ENCODE measurements around the gene MROH7.

Gene MROH7

DNA sequence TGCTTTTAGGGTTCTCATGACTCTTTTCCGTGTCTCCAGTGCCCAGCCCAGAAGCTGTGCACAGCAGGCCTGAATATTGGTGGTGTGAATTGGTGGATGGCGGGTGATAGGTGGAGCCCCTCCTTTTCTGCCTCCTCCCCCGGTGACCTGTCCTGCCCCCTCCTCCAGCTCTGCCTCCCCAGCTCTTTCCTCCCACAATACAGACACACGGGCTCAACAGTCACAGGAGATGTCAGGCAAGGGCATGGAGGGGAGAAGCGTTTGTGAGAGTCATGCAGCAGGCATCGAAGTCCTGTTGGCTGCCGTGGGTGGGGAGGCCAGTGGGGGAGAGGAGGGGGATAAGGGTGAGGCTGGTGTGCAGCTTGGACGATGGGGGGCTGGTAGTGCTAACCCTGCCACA, 56.8 kb downstream of the MROH7 start:
- ChIA-PET CTCF (no interaction called here), POLR2A (no interaction called here)
- peak; percentile 32 for TF ChIP-seq ZFHX2 (tag by site-specific recombination; conservative IDR thresholded peaks at IDR 0.05)
- no peak for TF ChIP-seq KLF9 (tag by site-specific recombination; IDR thresholded peaks at IDR 0.05; ENCODE audit: low read depth)
- peak; percentile 66 for TF ChIP-seq EGR2 (tag by site-specific recombination; IDR thresholded peaks at IDR 0.05; ENCODE audit: low read depth)

DNA sequence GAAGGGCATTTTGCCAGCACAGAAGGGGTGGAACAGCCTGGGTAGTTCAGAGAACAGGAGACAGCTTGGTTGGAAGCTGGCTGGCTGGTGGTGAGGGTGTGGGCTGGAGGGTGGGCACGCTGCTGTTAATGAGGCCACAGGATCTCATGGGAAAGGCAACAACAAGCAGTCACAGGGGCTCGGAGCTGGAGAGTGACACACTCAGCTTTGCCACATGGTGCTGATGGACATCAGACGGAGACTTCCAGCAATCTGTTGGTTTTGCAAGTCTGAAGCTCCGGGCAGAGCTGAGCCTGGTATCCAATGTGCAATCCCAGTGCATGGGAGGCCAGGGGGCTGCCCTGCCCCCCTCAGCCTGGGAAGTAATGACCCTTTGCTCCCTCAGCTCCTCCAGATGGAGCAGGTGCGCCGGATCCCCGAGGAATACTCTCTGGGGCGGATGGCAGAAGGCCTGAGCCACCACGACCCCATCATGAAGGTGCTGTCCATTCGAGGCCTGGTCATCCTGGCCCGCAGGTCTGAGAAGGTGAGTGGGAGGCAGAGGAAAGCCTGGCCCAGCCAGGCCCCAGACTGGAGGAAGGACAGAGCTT, 58.4 kb downstream of the MROH7 start:
- H3K4me3 ChIP-seq (ENCODE audit: low read depth, low read length): no peak overlapping the region
- H3K36me3 ChIP-seq (ENCODE audit: control insufficient read depth in 2 of 2, insufficient read depth in 1 of 2, low read length in 2 of 2): no peaks in the 10 kb centered on the region
- H3K4me1 ChIP-seq (ENCODE audit: control insufficient read depth, insufficient read depth, low read length): no peaks in the 10 kb centered on the region
- ChIA-PET CTCF (interaction anchor here (0.7 kb wide), 1 partner anchor 211 kb away, joined by 3 read pairs; no protein-coding TSS in a partner anchor), POLR2A (no interaction called here)
- no peak for TF ChIP-seq ZNF16 (tag by site-specific recombination; IDR thresholded peaks at IDR 0.05; ENCODE audit: low read depth)
- TF ChIP-seq, protein P1, sequence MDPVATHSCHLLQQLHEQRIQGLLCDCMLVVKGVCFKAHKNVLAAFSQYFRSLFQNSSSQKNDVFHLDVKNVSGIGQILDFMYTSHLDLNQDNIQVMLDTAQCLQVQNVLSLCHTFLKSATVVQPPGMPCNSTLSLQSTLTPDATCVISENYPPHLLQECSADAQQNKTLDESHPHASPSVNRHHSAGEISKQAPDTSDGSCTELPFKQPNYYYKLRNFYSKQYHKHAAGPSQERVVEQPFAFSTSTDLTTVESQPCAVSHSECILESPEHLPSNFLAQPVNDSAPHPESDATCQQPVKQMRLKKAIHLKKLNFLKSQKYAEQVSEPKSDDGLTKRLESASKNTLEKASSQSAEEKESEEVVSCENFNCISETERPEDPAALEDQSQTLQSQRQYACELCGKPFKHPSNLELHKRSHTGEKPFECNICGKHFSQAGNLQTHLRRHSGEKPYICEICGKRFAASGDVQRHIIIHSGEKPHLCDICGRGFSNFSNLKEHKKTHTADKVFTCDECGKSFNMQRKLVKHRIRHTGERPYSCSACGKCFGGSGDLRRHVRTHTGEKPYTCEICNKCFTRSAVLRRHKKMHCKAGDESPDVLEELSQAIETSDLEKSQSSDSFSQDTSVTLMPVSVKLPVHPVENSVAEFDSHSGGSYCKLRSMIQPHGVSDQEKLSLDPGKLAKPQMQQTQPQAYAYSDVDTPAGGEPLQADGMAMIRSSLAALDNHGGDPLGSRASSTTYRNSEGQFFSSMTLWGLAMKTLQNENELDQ (tag by site-specific recombination; IDR thresholded peaks at IDR 0.05; ENCODE audit: low read depth): no peak
- TF ChIP-seq ZNF621 (tag by site-specific recombination; IDR thresholded peaks at IDR 0.05): no peak
- TF ChIP-seq ZNF768 (tag by site-specific recombination; IDR thresholded peaks at IDR 0.05): no peak
- TF ChIP-seq, protein P2, sequence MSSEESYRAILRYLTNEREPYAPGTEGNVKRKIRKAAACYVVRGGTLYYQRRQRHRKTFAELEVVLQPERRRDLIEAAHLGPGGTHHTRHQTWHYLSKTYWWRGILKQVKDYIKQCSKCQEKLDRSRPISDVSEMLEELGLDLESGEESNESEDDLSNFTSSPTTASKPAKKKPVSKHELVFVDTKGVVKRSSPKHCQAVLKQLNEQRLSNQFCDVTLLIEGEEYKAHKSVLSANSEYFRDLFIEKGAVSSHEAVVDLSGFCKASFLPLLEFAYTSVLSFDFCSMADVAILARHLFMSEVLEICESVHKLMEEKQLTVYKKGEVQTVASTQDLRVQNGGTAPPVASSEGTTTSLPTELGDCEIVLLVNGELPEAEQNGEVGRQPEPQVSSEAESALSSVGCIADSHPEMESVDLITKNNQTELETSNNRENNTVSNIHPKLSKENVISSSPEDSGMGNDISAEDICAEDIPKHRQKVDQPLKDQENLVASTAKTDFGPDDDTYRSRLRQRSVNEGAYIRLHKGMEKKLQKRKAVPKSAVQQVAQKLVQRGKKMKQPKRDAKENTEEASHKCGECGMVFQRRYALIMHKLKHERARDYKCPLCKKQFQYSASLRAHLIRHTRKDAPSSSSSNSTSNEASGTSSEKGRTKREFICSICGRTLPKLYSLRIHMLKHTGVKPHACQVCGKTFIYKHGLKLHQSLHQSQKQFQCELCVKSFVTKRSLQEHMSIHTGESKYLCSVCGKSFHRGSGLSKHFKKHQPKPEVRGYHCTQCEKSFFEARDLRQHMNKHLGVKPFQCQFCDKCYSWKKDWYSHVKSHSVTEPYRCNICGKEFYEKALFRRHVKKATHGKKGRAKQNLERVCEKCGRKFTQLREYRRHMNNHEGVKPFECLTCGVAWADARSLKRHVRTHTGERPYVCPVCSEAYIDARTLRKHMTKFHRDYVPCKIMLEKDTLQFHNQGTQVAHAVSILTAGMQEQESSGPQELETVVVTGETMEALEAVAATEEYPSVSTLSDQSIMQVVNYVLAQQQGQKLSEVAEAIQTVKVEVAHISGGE (tag by site-specific recombination; conservative IDR thresholded peaks at IDR 0.05; ENCODE audit: low read depth): no peak
- no peak for TF ChIP-seq ZBTB20 (tag by site-specific recombination; IDR thresholded peaks at IDR 0.05)
- no peak for TF ChIP-seq ZNF701 (tag by site-specific recombination; IDR thresholded peaks at IDR 0.05)
- no peak overlapping the region for H3K27ac ChIP-seq (ENCODE audit: extremely low read depth, low read depth, low read length)
- no peaks in the 10 kb centered on the region for H3K9me3 ChIP-seq (ENCODE audit: control insufficient read depth, insufficient read depth, low read depth, low read length)

More for the DNA sequence above, 56.8 kb downstream of the MROH7 start:
- H3K27ac ChIP-seq (ENCODE audit: extremely low read depth, low read depth, low read length): no peak overlapping the region
- H3K36me3 ChIP-seq (ENCODE audit: control insufficient read depth in 2 of 2, insufficient read depth in 1 of 2, low read length in 2 of 2): no peaks in the 10 kb centered on the region
- no peaks in the 10 kb centered on the region for H3K9me3 ChIP-seq (ENCODE audit: control insufficient read depth, insufficient read depth, low read depth, low read length)
- H3K4me1 ChIP-seq (ENCODE audit: control insufficient read depth, insufficient read depth, low read length): no peaks in the 10 kb centered on the region
- no peak overlapping the region for H3K4me3 ChIP-seq (ENCODE audit: low read depth, low read length)

DNA sequence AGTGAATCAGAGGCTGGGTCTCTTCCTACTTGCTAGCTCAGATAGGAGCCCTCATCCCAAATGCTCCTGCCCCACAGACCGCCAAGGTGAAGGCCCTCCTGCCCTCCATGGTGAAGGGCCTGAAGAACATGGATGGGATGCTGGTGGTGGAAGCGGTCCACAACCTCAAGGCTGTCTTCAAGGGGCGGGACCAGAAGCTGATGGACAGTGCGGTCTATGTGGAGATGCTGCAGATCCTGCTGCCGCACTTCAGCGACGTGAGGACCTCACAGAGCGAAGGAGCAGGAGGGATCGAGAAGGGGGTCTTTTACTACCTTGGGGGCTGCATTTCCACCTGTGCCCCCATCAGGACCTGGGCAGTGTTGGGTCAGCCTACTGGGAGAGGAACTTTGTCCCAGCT, 59.5 kb downstream of the MROH7 start:
- Histone ChIP-seq H3K4me3 (ENCODE audit: low read depth, low read length) (no peak overlapping the region), H3K36me3 (ENCODE audit: control insufficient read depth in 2 of 2, insufficient read depth in 1 of 2, low read length in 2 of 2) (no peaks in the 10 kb centered on the region), H3K9me3 (ENCODE audit: control insufficient read depth, insufficient read depth, low read depth, low read length) (no peaks in the 10 kb centered on the region), H3K4me1 (ENCODE audit: control insufficient read depth, insufficient read depth, low read length) (no peaks in the 10 kb centered on the region), H3K27ac (ENCODE audit: extremely low read depth, low read depth, low read length) (no peak overlapping the region)
- CTCF ChIA-PET: no interaction called here
- POLR2A ChIA-PET: no interaction called here
- no peak for TF ChIP-seq BCL11B (tag by site-specific recombination; IDR thresholded peaks at IDR 0.05; ENCODE audit: low read depth)
- no peak for TF ChIP-seq ZNF624 (tag by site-specific recombination; IDR thresholded peaks at IDR 0.05)
- no peak for TF ChIP-seq ZNF266 (tag by site-specific recombination; IDR thresholded peaks at IDR 0.05; ENCODE audit: low read depth)
- TF ChIP-seq PRDM1 (tag by site-specific recombination; IDR thresholded peaks at IDR 0.05): no peak
- TF ChIP-seq ZSCAN23 (tag by site-specific recombination; IDR thresholded peaks at IDR 0.05): no peak
- TF ChIP-seq, protein P3, sequence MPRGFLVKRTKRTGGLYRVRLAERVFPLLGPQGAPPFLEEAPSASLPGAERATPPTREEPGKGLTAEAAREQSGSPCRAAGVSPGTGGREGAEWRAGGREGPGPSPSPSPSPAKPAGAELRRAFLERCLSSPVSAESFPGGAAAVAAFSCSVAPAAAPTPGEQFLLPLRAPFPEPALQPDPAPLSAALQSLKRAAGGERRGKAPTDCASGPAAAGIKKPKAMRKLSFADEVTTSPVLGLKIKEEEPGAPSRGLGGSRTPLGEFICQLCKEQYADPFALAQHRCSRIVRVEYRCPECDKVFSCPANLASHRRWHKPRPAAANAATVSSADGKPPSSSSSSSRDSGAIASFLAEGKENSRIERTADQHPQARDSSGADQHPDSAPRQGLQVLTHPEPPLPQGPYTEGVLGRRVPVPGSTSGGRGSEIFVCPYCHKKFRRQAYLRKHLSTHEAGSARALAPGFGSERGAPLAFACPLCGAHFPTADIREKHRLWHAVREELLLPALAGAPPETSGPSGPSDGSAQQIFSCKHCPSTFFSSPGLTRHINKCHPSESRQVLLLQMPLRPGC (tag by site-specific recombination; IDR thresholded peaks at IDR 0.05): no peak
